Thyroid gland (tissue), 4 donors: ENCODE results near the gene TRMT2B.

Experiments used
- CTCF ChIP-seq, 6 experiments: fragments of 200-600 bp in 3 of 6; fragments of 450-650 bp in 3 of 6; sonication (generic) in 3 of 6; IDR thresholded peaks; one replicate each; pipeline ENCODE4 v1.5.1; 2016 to 2019; ENCODE audit warnings: antibody characterized with exemption in 6 of 6, mild to moderate bottlenecking in 2 of 6, inconsistent platforms in 1 of 6, moderate library complexity in 1 of 6
- POLR2A ChIP-seq, 2 donors: fragments of 450-650 bp; IDR thresholded peaks; one replicate each; pipeline ENCODE4 v1.6.1; 2017; ENCODE audit warnings: antibody characterized with exemption in 2 of 2, mild to moderate bottlenecking in 2 of 2, moderate library complexity in 1 of 2

- no peak for TF ChIP-seq CTCF (IDR thresholded peaks at IDR 0.05)
- no peak for TF ChIP-seq POLR2A (IDR thresholded peaks at IDR 0.05)
Observed at GRCh38 chrX:101091817-101092216, 39.9 kb upstream of the TRMT2B start.
